Measurements from ENCODE around the gene SLC45A1. TPM values are rescaled to one million over a fixed set of nuclear protein-coding genes. Genes with fewer than 3 reads are reported as not detected.

Gene SLC45A1
- total RNA-seq, 6 donors from 2014 or later, result 0.91 to 1.4 (median 1.0) TPM; not detected in 2

DNA sequence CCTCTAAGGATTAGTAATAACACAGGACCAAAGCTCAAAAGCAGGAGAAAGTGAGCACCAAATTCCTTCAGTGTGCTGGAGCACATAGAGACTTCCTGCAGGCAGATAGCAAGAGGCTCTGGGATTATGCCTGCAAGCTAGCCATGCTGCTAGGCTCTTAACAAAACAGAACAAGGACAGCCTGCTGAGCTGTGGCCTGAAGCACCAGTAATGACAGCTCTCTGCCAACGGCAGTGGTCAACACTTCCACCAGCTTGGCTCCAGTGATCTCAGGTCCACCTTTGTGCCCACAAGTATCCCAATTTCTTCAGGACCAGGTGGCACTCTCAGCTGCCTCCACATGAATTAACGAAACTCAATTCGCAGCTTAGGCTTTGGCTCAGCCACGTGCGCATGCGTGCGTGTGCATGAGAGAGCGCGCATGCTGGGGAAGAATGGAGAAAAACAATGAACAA, 64.2 kb downstream of the SLC45A1 start:
- no peak for DNase-seq

DNA sequence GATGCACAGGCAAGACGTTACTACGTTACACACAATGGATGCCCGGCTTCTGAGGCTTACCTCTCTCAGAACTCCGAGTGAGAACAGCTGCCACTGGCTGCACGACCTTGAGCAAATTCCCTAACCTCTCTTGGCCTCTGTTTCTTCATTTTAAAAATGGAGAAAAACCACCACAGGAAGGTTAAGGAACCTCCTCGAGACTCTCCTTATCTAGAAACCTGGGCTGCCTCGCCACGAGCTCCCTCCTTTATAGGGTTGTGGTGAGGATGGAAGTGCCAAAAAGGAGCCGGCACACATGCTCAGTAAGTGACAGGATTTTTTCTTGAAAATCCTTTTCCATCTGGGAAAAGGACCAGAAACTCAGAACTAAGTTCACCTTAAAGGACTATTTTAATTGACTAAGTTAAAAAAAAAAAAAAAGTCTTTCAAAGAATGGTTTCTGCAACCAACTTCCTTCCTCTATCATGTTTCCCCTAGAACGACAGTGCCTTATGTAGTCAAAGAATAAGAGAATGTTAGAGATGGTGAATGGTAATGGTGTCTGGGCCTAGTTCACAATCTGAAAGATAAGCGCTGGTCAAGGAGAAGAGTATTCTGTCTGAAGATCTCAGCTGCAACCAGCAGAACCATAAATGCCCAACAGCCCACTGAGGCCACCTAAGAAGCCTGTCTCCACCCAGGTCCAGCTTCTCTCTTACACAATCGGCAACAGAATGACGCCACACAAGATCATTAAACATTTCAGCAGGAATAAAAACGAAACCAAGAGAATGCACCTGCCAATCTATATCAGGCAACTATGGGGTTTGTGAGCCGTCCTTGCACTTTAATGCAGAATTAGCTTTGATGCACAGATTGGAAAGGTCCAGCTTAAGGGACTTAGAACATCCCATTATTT, 64.9 kb downstream of the SLC45A1 start:
- Histone ChIP-seq H3K4me3 (no peak overlapping the region), H3K9me3 (no peaks in the 10 kb centered on the region), H3K27me3 (no peaks in the 10 kb centered on the region), H3K27ac (peak overlapping the region in 2 of 4 donors; percentile 52 to 67), H3K36me3 (peaks cover 0 to 4% (median 2%) of the 10 kb centered on the region in 4 donors), H3K4me1 (peaks cover 66 to 89% (median 75%) of the 10 kb centered on the region in 4 donors)
- no peak for ATAC-seq (ENCODE audit: low FRiP score in 2 of 2)
- TF ChIP-seq POLR2A (IDR thresholded peaks at IDR 0.05) (no peak), EP300 (IDR thresholded peaks at IDR 0.05) (no peak), POLR2AphosphoS5 (IDR thresholded peaks at IDR 0.05) (no peak), CTCF (IDR thresholded peaks at IDR 0.05) (no peak)
- WGBS, 2 donors, result 64 to 76% methylated on average over 15 of the region's 15 CpGs
- DNase-seq, result no peak

More for the DNA sequence above, 64.2 kb downstream of the SLC45A1 start:
- Histone ChIP-seq H3K4me1 (peaks cover 67 to 94% (median 73%) of the 10 kb centered on the region in 4 donors), H3K4me3 (no peak overlapping the region), H3K27me3 (no peaks in the 10 kb centered on the region), H3K27ac (peak overlapping the region in 2 of 4 donors; percentile 52 to 67), H3K36me3 (peaks cover 0 to 4% (median 2%) of the 10 kb centered on the region in 4 donors), H3K9me3 (no peaks in the 10 kb centered on the region)
- 85 to 87% methylated on average over 9 of the region's 9 CpGs for WGBS, 2 donors
- TF ChIP-seq CTCF (IDR thresholded peaks at IDR 0.05) (no peak), POLR2A (IDR thresholded peaks at IDR 0.05) (no peak), EP300 (IDR thresholded peaks at IDR 0.05) (no peak), POLR2AphosphoS5 (IDR thresholded peaks at IDR 0.05) (no peak)
- no peak for ATAC-seq (ENCODE audit: low FRiP score in 2 of 2)

- H3K27me3 ChIP-seq, result no peaks in the 10 kb centered on the region
- ATAC-seq (ENCODE audit: low FRiP score in 2 of 2) (no peak), DNase-seq (no peak)
- H3K9me3 ChIP-seq, result no peaks in the 10 kb centered on the region
- H3K4me1 ChIP-seq, result peaks cover 55 to 82% (median 67%) of the 10 kb centered on the region in 4 donors
- 74% methylated on average over 6 of the region's 6 CpGs for WGBS, 2 donors
- H3K4me3 ChIP-seq, result no peak overlapping the region
- peak overlapping the region in 1 of 4 donors; percentile 67 for H3K27ac ChIP-seq
- peaks cover 0 to 12% (median 4%) of the 10 kb centered on the region in 4 donors for H3K36me3 ChIP-seq
- no peak for TF ChIP-seq POLR2A (IDR thresholded peaks at IDR 0.05)
- TF ChIP-seq EP300 (IDR thresholded peaks at IDR 0.05), result no peak
- no peak for TF ChIP-seq POLR2AphosphoS5 (IDR thresholded peaks at IDR 0.05)
- no peak for TF ChIP-seq CTCF (IDR thresholded peaks at IDR 0.05)
These were observed 66.2 kb downstream of the SLC45A1 start for GRCh38 chr1:8384088-8384487.

GRCh38 chr1:8384577-8384976, 66.7 kb downstream of the SLC45A1 start:
- Histone ChIP-seq H3K4me3 (no peak overlapping the region), H3K9me3 (no peaks in the 10 kb centered on the region), H3K36me3 (peaks cover 0 to 17% (median 4%) of the 10 kb centered on the region in 4 donors), H3K27ac (peak overlapping the region in 1 of 4 donors; percentile 27), H3K4me1 (peaks cover 50 to 77% (median 62%) of the 10 kb centered on the region in 4 donors), H3K27me3 (no peaks in the 10 kb centered on the region)
- 46 to 52% methylated on average over 2 of the region's 2 CpGs for WGBS, 2 donors
- DNase-seq (no peak), ATAC-seq (ENCODE audit: low FRiP score in 2 of 2) (no peak)
- TF ChIP-seq POLR2A (IDR thresholded peaks at IDR 0.05) (no peak), CTCF (IDR thresholded peaks at IDR 0.05) (no peak), EP300 (IDR thresholded peaks at IDR 0.05) (no peak), POLR2AphosphoS5 (IDR thresholded peaks at IDR 0.05) (no peak)

Measured in upper lobe of left lung (tissue), 6 donors.